Ovary (tissue), 9 donors: ENCODE measurements around the gene CTBP2. TPM values are rescaled to one million over a fixed set of nuclear protein-coding genes. Genes with fewer than 3 reads are reported as not detected.

ENCODE experiments used
- DNase-seq, 5 donors: peaks; one replicate each; pipeline ENCODE4 v3.0.0-alpha.2; 2019 to 2020
- H3K27ac ChIP-seq, 2 donors: fragments of 200-600 bp; one replicate each; pipeline versions ENCODE4 v1.5.1 to v1.8.0; 2019 to 2022
- H3K27me3 ChIP-seq: fragments of 200-600 bp; one replicate; pipeline ENCODE4 v1.8.0; 2022
- H3K36me3 ChIP-seq: fragments of 200-600 bp; sonication (generic); one replicate; pipeline ENCODE4 v1.5.1; 2019
- H3K4me1 ChIP-seq: one replicate; pipeline ENCODE4 v1.8.1; 2013; ENCODE audit warnings: mild to moderate bottlenecking, moderate library complexity; ENCODE audit not compliant: insufficient read depth
- H3K4me3 ChIP-seq: fragments of 200-600 bp; sonication (generic); one replicate; pipeline ENCODE4 v1.5.1; 2017
- H3K9me3 ChIP-seq, 2 donors: fragments of 200-600 bp in 1 of 2; sonication (generic) in 1 of 2; one replicate each; pipeline versions ENCODE4 v1.5.1 to v1.8.1; 2013 to 2019; ENCODE audit warnings: mild to moderate bottlenecking in 1 of 2, moderate library complexity in 1 of 2
- CTCF ChIP-seq, 3 donors: fragments of 450-650 bp in 2 of 3; fragments of 200-600 bp in 1 of 3; IDR thresholded peaks; one replicate each; pipeline versions ENCODE4 v1.5.1 to v1.8.0; 2016 to 2022; ENCODE audit warnings: antibody characterized with exemption in 3 of 3, mild to moderate bottlenecking in 1 of 3
- EP300 ChIP-seq: sonication (generic); formaldehyde crosslinking; IDR thresholded peaks from one replicate; pipeline ENCODE4 v1.6.1; 2017; ENCODE audit warnings: antibody characterized with exemption
- POLR2A ChIP-seq: fragments of 450-650 bp; IDR thresholded peaks from one replicate; pipeline ENCODE4 v1.6.1; 2017; ENCODE audit warnings: antibody characterized with exemption, mild to moderate bottlenecking, moderate library complexity
- WGBS, 3 donors: extraction: QIAGEN DNeasy Blood & Tissue Kit in 1 of 3; methylation state at CpG; one replicate each; pipeline versions ENCODE4 v1.1.5 to v1.1.7; 2013 to 2017; 5-methylcytosine and 5-hydroxymethylcytosine counted together
- intact Hi-C, 4 donors: fragments of 100-400 bp; cut with DNase I; formaldehyde crosslinking; loops; one replicate each; pipeline versions ENCODE4 v1.11.0 to v1.15.1; 2022 to 2023
- polyA plus RNA-seq, 2 donors: library from polyadenylated mRNA; stranded (reverse); fragments of 200-250 nt in 1 of 2; fragments of 350-450 nt in 1 of 2; fragmentation: Illumina TruSeq in 1 of 2; extraction: RNeasy Lipid Tissue Mini Kit (QIAGEN cat#74804) in 1 of 2; gene quantifications; one replicate each; pipeline ENCODE4 v1.2.3, GENCODE V29; 2013 to 2014
- total RNA-seq, 7 donors: library from RNA; depleted of rRNA in 2 of 7; stranded (reverse); fragments of >200 nt in 2 of 7; fragmentation: NEBNext Ultra II Directional in 3 of 7; extraction: Animal tissue kit (Norgen Biotek cat#: 25700) in 3 of 7; gene quantifications; one replicate each; pipeline versions ENCODE4 v1.1.0 to v1.2.4, GENCODE V29; 2016 to 2023
- donor health status: DM: no; HTN: no; CAD: no; lungs with moderate emphysema.
- donor health status: DM: no; HTN: no; CAD: no.
- donor health status: Bipolar disorder and iron deficiency.
- donor health status: DM: yes; HTN: yes; CAD: no.
- donor health status: DM: no; HTN: no; CAD: no.
- donor health status: DM: yes; HTN: yes; CAD: no.

Gene CTBP2
- total and polyA plus RNA-seq, 9 donors, result 25.3 to 107 (median 69.5) TPM

GRCh38 chr10:125133696-125134482 is 26.5 kb downstream of the CTBP2 start:
- DNase-seq, result peak in 1 of 5 donors; percentile 16
- no peaks in the 10 kb centered on the region for H3K27me3 ChIP-seq
- TF ChIP-seq POLR2A (no peak), EP300 (no peak), CTCF (IDR thresholded peaks at IDR 0.05) (no peak)
- no peaks in the 10 kb centered on the region for H3K9me3 ChIP-seq
- 75 to 82% (median 76%) methylated on average over 14 of the region's 14 CpGs for WGBS, 3 donors
- no peaks in the 10 kb centered on the region for H3K36me3 ChIP-seq
- no peak overlapping the region for H3K27ac ChIP-seq
- H3K4me1 ChIP-seq, result peaks cover 40% of the 10 kb centered on the region
- intact Hi-C loops, result no loop called here
- H3K4me3 ChIP-seq, result no peak overlapping the region

GRCh38 chr10:125132344-125132743 is 28.0 kb downstream of the CTBP2 start:
- H3K4me1 ChIP-seq, result peaks cover 34% of the 10 kb centered on the region
- no peak overlapping the region for H3K4me3 ChIP-seq
- 96 to 98% (median 96%) methylated on average over 4 of the region's 4 CpGs for WGBS, 3 donors
- intact Hi-C loops, result no loop called here
- no peaks in the 10 kb centered on the region for H3K9me3 ChIP-seq
- TF ChIP-seq CTCF (IDR thresholded peaks at IDR 0.05) (no peak), EP300 (no peak), POLR2A (no peak)
- no peak overlapping the region for H3K27ac ChIP-seq
- peak in 1 of 5 donors; percentile 12 for DNase-seq
- no peaks in the 10 kb centered on the region for H3K36me3 ChIP-seq
- no peaks in the 10 kb centered on the region for H3K27me3 ChIP-seq

- no peak overlapping the region for H3K27ac ChIP-seq
- no peaks in the 10 kb centered on the region for H3K27me3 ChIP-seq
- peaks cover 28% of the 10 kb centered on the region for H3K4me1 ChIP-seq
- TF ChIP-seq CTCF (IDR thresholded peaks at IDR 0.05), result no peak
- TF ChIP-seq EP300, result no peak
- TF ChIP-seq POLR2A, result no peak
- H3K36me3 ChIP-seq, result no peaks in the 10 kb centered on the region
- intact Hi-C loops, result no loop called here
- H3K4me3 ChIP-seq, result no peak overlapping the region
- no peaks in the 10 kb centered on the region for H3K9me3 ChIP-seq
- peak in 1 of 5 donors; percentile 16 for DNase-seq
- WGBS, 3 donors, result 90 to 92% (median 92%) methylated on average over 15 of the region's 15 CpGs
Observed at GRCh38 chr10:125130916-125131315, 29.4 kb downstream of the CTBP2 start.

DNA sequence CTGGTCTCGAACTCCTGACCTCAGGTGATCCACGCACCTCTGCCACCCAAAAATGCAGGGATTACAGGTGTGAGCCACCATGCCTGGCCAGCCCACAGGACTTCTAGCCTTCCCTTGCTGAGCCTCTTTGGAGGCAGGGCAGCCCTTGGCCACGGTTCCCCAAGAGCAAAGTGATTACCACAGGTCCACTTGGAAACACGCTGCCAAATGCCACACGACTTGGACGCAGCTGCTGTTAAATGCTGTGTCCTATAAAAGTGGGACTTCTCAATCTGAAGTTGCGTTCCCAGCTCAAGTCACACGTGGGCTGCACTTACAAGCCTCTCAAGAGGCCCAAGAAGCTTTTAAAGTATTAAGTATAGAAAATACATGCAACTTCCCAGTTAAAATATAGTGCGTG is 30.1 kb downstream of the CTBP2 start:
- WGBS, 3 donors, result 87 to 95% (median 93%) methylated on average over 9 of the region's 9 CpGs
- TF ChIP-seq EP300 (no peak), POLR2A (no peak), CTCF (IDR thresholded peaks at IDR 0.05) (no peak)
- no peak overlapping the region for H3K27ac ChIP-seq
- H3K4me1 ChIP-seq, result peaks cover 30% of the 10 kb centered on the region
- intact Hi-C loops, result no loop called here
- DNase-seq, result peak in 1 of 5 donors; percentile 22
- no peaks in the 10 kb centered on the region for H3K9me3 ChIP-seq
- H3K36me3 ChIP-seq, result no peaks in the 10 kb centered on the region
- H3K4me3 ChIP-seq, result no peak overlapping the region
- no peaks in the 10 kb centered on the region for H3K27me3 ChIP-seq
